ENCODE results near the gene PDGFB.

DNA sequence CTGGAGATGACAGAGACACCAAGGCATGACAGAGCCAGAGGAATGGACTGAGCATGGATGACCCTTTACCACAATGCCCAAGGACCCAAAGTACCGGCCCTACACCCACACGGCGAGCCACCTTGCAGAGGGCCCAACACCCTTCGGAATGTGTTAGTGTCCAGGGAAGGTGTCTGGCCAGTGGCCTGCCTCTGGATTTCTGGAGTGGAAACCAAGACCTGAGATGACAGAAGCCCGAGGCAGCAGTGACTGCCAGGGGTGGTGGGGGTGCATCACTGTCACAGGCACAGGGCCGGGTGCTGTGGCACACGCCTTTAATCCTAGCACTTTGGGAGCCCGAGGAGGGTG, 28.7 kb downstream of the PDGFB start:
- TF ChIP-seq EZH2 (IDR thresholded peaks at IDR 0.05), result no peak
- TF ChIP-seq POLR2AphosphoS5 (IDR thresholded peaks at IDR 0.05; ENCODE audit: borderline replicate concordance, low read depth, low read length), result no peak
- no peak for TF ChIP-seq FOXP2 (optimal IDR thresholded peaks at IDR 0.05; ENCODE audit: control extremely low read depth, extremely low read length, insufficient read depth)

All from SK-N-MC (cell line).